Tibial nerve (tissue), 4 donors: ENCODE data around the gene SIAH3. TPM values are rescaled to one million over a fixed set of nuclear protein-coding genes. Genes with fewer than 3 reads are reported as not detected.

Experiments
- DNase-seq, 2 donors: peaks; one replicate each; pipeline ENCODE4 v3.0.0-alpha.2; 2019; ENCODE audit warnings: low spot score in 2 of 2
- H3K27ac ChIP-seq, 4 donors: fragments of 200-600 bp; sonication (generic) in 3 of 4; one replicate each; pipeline ENCODE4 v1.5.1; 2017 to 2019; ENCODE audit warnings: mild to moderate bottlenecking in 1 of 4
- H3K27me3 ChIP-seq, 2 donors: fragments of 200-600 bp; sonication (generic) in 1 of 2; one replicate each; pipeline versions ENCODE4 v1.5.1 to v1.6.0; 2017 to 2019
- H3K36me3 ChIP-seq, 3 donors: fragments of 200-600 bp; sonication (generic); one replicate each; pipeline ENCODE4 v1.5.1; 2018 to 2019
- H3K4me1 ChIP-seq, 4 donors: fragments of 200-600 bp; sonication (generic) in 3 of 4; one replicate each; pipeline ENCODE4 v1.5.1; 2017 to 2019
- H3K4me3 ChIP-seq, 4 donors: fragments of 200-600 bp; sonication (generic) in 3 of 4; one replicate each; pipeline ENCODE4 v1.5.1; 2017 to 2019; ENCODE audit warnings: mild to moderate bottlenecking in 1 of 4, moderate library complexity in 1 of 4
- H3K9me3 ChIP-seq, 4 donors: fragments of 200-600 bp; sonication (generic) in 3 of 4; one replicate each; pipeline ENCODE4 v1.5.1; 2017 to 2019
- CTCF ChIP-seq, 5 experiments: fragments of 200-600 bp in 3 of 5; fragments of 450-650 bp in 2 of 5; sonication (generic) in 3 of 5; IDR thresholded peaks; one replicate each; pipeline ENCODE4 v1.5.1; 2016 to 2019; ENCODE audit warnings: antibody characterized with exemption in 5 of 5, mild to moderate bottlenecking in 3 of 5, moderate library complexity in 2 of 5
- EP300 ChIP-seq, 2 donors: sonication (generic); formaldehyde crosslinking; IDR thresholded peaks; one replicate each; pipeline ENCODE4 v1.6.1; 2017; ENCODE audit warnings: antibody characterized with exemption in 2 of 2, mild to moderate bottlenecking in 1 of 2
- POLR2A ChIP-seq, 2 donors: fragments of 450-650 bp; IDR thresholded peaks; one replicate each; pipeline ENCODE4 v1.6.1; 2017; ENCODE audit warnings: antibody characterized with exemption in 2 of 2, mild to moderate bottlenecking in 2 of 2, moderate library complexity in 2 of 2
- whole genome bisulfite sequencing, 2 donors: methylation state at CpG; one replicate each; pipeline ENCODE4 v1.1.5; 2018; 5-methylcytosine and 5-hydroxymethylcytosine counted together
- total RNA-seq, 4 donors: library from RNA; depleted of rRNA; stranded (reverse); fragments of >200 nt; gene quantifications; one replicate each; pipeline ENCODE4 v1.1.0, GENCODE V29; 2016

Gene SIAH3
- total RNA-seq, 4 donors from 2014 or later = not detected

DNA sequence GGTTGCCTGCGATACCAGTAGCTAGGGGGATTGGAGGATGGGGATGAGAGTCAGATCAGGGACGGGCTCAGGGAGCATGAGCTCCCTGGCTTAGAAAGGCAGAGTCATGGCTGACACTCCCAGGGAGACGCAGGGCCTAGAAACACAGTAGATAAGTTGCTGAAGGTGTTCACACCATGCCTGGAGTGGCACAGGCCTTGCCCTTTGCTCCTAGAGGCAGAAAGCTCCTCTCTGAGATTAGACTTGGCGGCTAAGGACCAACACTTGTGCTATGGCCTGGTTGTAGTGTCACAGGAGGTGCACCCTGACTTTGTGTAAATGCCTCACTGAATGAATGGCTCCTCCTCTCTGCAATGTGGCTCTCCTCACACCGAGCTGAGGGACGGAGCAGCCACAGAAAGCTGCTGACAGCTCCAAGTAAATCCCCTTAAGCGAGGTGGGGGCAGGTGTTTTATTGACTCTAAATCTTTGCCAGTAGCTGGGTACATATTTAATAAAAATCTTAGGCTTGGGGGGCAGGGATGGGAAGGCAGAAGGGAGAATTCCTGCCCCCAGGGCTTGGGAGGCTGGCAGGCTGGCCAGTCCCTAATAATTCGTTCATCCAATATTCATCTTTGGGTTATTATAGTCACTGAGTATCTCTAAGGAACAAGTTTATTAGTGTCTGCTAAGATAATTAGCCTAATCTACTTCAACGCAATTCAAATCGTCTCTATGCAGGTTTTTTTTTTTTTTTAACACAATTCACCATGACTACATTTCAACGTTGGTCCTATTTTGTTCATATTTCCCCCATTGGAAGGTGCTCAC is 54.9 kb downstream of the SIAH3 start:
- Histone ChIP-seq H3K27me3 (no peaks in the 10 kb centered on the region), H3K4me3 (no peak overlapping the region), H3K9me3 (no peaks in the 10 kb centered on the region), H3K4me1 (no peaks in the 10 kb centered on the region), H3K27ac (no peak overlapping the region), H3K36me3 (no peaks in the 10 kb centered on the region)
- WGBS, 2 donors = 74 to 84% methylated on average over 11 of the region's 11 CpGs
- TF ChIP-seq CTCF (IDR thresholded peaks at IDR 0.05) = no peak
- TF ChIP-seq POLR2A (IDR thresholded peaks at IDR 0.05) = no peak
- no peak for TF ChIP-seq EP300 (IDR thresholded peaks at IDR 0.05)
- DNase-seq = no peak

DNA sequence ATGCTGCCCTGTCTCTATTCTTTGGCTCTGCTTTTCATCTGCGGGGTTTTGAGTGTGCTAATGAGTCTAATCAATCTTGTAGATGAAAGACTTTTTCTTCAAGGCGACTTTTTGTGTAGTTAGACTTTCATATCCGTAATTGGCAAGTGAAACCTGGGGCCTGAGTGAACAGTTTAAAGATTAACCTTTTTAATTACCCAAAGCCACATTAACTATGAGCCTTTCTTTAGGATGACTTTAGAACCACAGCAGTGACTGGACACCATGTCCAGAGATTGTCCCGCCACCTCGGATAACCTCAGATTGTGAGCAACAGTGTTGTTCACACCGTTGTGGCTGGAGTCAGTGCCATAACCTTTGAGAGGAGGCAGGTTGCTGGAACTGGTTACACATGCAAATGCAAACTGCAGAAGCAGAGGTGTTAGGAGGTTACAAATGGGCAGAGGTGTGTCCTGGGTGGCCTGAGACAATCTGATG is 58.7 kb downstream of the SIAH3 start:
- TF ChIP-seq POLR2A (IDR thresholded peaks at IDR 0.05) = no peak
- TF ChIP-seq CTCF (IDR thresholded peaks at IDR 0.05) = no peak
- TF ChIP-seq EP300 (IDR thresholded peaks at IDR 0.05) = no peak
- no peaks in the 10 kb centered on the region for H3K27me3 ChIP-seq
- 43 to 49% methylated on average over 6 of the region's 6 CpGs for WGBS, 2 donors
- H3K27ac ChIP-seq = no peak overlapping the region
- H3K4me1 ChIP-seq = no peaks in the 10 kb centered on the region
- no peak for DNase-seq
- H3K36me3 ChIP-seq = no peaks in the 10 kb centered on the region
- H3K9me3 ChIP-seq = no peaks in the 10 kb centered on the region
- no peak overlapping the region for H3K4me3 ChIP-seq

DNA sequence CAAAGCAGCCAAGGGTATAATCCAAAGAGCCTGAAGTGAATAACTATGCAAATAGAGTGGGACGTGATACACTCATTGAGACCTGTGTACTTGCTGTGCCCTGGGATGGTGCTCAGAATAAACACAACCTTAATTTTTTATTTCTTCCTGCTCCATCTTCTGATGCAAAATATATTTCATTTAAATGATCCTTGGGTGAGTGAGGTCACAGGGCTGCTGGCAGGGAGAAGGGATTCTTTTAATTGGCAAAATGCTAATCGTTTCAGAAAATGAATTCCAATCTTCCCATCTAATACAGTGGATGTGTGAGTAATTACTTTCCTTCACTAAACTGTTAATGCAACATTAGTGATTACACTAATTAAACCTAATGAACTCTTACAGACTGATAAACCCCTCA is 63.5 kb downstream of the SIAH3 start:
- no peaks in the 10 kb centered on the region for H3K9me3 ChIP-seq
- DNase-seq = no peak
- H3K27me3 ChIP-seq = no peaks in the 10 kb centered on the region
- H3K4me3 ChIP-seq = no peak overlapping the region
- H3K4me1 ChIP-seq = no peaks in the 10 kb centered on the region
- no peak for TF ChIP-seq EP300 (IDR thresholded peaks at IDR 0.05)
- TF ChIP-seq CTCF (IDR thresholded peaks at IDR 0.05) = no peak
- TF ChIP-seq POLR2A (IDR thresholded peaks at IDR 0.05) = no peak
- H3K36me3 ChIP-seq = no peaks in the 10 kb centered on the region
- no peak overlapping the region for H3K27ac ChIP-seq
- 57 to 71% methylated on average over 2 of the region's 2 CpGs for WGBS, 2 donors

DNA sequence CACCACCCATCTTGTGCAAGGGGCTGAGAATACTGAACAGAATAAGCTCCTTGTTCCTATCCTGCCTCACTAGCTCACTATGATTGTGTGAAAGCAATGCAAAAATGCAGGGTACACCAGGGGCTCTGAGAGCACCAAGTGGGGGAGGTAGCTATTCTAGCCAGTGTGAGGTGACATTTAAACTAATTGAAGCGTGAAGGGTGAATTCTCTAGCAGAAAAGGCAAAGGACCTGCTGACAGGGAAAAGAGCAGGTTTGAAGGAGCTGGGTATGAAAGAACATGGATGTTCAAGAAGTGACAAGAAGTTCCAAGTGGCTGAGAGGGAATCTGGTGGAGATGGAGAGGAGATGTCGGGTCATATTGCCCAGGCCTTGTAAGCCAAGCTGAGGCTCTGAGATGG is 64.2 kb downstream of the SIAH3 start:
- WGBS, 2 donors = 93 to 95% methylated on average over 2 of the region's 2 CpGs
- Histone ChIP-seq H3K27ac (no peak overlapping the region), H3K9me3 (no peaks in the 10 kb centered on the region), H3K36me3 (no peaks in the 10 kb centered on the region), H3K4me1 (no peaks in the 10 kb centered on the region), H3K27me3 (no peaks in the 10 kb centered on the region), H3K4me3 (no peak overlapping the region)
- DNase-seq = no peak
- TF ChIP-seq CTCF (IDR thresholded peaks at IDR 0.05) (no peak), POLR2A (IDR thresholded peaks at IDR 0.05) (no peak), EP300 (IDR thresholded peaks at IDR 0.05) (no peak)

- Histone ChIP-seq H3K36me3 (no peaks in the 10 kb centered on the region), H3K27me3 (no peaks in the 10 kb centered on the region), H3K27ac (no peak overlapping the region), H3K9me3 (no peaks in the 10 kb centered on the region), H3K4me3 (no peak overlapping the region), H3K4me1 (no peaks in the 10 kb centered on the region)
- no peak for DNase-seq
- TF ChIP-seq CTCF (IDR thresholded peaks at IDR 0.05) (no peak), POLR2A (IDR thresholded peaks at IDR 0.05) (no peak), EP300 (IDR thresholded peaks at IDR 0.05) (no peak)
- 60 to 69% methylated on average over 6 of the region's 6 CpGs for WGBS, 2 donors
Observed at GRCh38 chr13:45786293-45786920, 65.1 kb downstream of the SIAH3 start.
